GM13976 (cell line): ENCODE measurements around the gene ANKRD9.

ENCODE experiments used
- DNase-seq: peaks from one replicate; pipeline ENCODE4 v3.0.0; 2012; ENCODE audit warnings: low spot score
- in situ Hi-C: fragments of 300-500 bp; cut with MboI; formaldehyde crosslinking; loops from one replicate; pipeline ENCODE4 v1.12.0; 2022; ENCODE audit warnings: low sequenced_read_pairs, mixed read lengths, inconsistent platforms; ENCODE audit not compliant: unreplicated experiment
- TF ChIP-seq, protein P1 (sequence below): IDR thresholded peaks from 2 replicates; pipeline ENCODE4 v1.5.1; 2012; ENCODE audit warnings: borderline replicate concordance, mild to moderate bottlenecking; ENCODE audit not compliant: insufficient read depth; ENCODE audit errors: extremely low read depth, missing control alignments, control extremely low read depth

Gene ANKRD9

DNA sequence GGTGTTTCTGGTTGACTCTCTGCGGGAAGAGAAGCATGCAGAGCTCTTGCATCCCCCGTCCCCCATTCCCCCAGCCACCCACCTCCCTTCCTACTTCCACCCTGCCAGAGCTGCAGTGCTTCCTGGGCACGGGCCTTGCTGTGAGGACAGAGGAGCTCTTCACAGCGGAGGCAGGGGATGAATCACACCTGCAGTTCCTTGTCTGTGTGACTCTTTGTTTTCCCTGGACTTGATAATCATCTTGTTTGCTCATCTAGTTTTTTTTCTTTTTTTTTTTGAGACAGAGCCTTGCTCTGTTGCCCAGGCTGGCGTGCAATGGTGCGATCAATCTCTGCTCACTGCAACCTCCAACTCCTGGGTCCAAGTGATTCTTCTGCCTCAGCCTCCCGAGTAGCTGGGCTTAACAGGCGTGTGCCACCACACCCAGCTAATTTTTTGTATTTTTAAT lies 27.8 kb downstream of the ANKRD9 start:
- in situ Hi-C loops, result no loop called here
- TF ChIP-seq, protein P1, sequence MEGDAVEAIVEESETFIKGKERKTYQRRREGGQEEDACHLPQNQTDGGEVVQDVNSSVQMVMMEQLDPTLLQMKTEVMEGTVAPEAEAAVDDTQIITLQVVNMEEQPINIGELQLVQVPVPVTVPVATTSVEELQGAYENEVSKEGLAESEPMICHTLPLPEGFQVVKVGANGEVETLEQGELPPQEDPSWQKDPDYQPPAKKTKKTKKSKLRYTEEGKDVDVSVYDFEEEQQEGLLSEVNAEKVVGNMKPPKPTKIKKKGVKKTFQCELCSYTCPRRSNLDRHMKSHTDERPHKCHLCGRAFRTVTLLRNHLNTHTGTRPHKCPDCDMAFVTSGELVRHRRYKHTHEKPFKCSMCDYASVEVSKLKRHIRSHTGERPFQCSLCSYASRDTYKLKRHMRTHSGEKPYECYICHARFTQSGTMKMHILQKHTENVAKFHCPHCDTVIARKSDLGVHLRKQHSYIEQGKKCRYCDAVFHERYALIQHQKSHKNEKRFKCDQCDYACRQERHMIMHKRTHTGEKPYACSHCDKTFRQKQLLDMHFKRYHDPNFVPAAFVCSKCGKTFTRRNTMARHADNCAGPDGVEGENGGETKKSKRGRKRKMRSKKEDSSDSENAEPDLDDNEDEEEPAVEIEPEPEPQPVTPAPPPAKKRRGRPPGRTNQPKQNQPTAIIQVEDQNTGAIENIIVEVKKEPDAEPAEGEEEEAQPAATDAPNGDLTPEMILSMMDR, result no peak
- no peak for DNase-seq

DNA sequence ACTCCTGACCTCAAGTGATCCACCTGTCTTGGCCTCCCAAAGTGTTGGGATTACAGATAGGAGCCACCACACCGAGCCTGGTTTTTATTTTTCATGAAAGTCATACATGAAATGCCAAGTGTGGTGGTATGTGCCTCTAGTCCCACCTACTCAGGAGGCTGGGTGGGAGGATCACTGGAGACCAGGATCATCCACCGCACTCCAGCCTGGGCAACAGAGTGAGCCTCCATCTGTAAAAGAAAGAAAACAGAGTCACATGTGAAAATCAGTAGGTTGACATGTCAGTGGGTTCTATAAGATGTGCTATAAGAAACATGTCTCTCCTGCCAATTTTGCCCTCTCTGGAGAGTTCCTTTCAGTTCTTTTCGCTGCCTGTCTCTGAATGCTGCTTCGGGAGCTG lies 28.2 kb downstream of the ANKRD9 start:
- in situ Hi-C loops, result no loop called here
- no peak for DNase-seq
- TF ChIP-seq, protein P1, result no peak

DNA sequence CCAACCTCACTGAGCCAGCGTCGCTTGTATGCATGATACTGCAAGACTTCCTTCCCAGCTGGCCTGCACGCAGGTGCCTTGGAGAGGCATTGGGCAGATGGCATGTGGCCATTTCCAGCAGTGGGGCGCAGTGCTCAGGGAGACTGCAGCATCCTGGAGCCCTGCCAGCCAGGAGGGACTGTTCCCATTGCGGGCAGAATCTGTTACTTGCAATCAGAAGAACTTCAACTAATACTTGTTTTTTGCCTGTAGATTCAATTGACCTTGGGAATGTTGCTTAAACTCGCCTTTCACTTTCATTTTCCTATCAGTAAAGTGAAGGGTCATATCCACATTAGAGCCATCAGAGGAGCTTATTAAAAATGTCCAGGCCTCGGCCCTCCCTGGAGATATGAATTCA lies 29.8 kb downstream of the ANKRD9 start:
- in situ Hi-C loops, result no loop called here
- no peak for DNase-seq
- TF ChIP-seq, protein P1, result no peak

DNA sequence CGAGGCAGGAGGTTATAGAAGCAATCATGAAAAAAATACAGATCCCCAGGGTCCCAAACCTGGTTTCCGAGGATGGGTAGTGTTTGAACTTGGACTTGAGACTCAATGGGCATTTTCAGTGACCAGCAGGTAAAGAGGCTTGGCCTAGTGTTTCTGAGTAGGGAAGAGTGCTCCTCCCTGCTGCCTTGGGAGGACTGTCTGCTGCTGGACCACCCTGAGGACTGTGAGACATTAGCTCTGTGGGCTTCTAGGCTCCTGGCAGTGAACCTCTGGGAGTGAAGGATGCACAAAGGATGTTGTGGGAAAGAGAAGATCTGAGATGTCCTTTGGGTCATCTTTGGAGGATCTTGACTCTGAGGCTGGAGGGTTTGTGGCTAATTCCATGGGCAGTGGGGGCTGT lies 30.5 kb downstream of the ANKRD9 start:
- TF ChIP-seq, protein P1, result no peak
- DNase-seq, result no peak
- in situ Hi-C loops, result no loop called here

DNA sequence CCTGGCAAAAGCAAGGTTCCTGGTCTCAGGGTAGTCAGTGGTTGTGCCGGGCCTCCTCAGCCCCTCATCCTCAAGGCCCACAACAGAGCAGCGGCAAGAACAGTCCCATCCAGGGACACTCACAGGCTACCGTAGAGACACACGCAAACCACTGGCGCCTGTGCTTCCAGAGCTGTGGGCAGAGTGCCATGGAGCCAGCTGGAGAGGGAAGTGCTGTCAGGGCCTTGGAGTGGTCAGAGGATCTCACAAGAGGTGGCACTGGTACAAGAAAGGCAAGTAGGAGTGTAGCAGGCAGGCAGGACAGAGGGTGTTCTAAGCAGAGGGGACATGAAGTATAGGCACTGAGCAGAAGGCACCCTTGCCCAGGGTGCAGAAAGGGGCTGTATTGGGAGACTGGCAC lies 34.6 kb downstream of the ANKRD9 start:
- no peak for DNase-seq
- TF ChIP-seq, protein P1, result no peak
- in situ Hi-C loops, result no loop called here

DNA sequence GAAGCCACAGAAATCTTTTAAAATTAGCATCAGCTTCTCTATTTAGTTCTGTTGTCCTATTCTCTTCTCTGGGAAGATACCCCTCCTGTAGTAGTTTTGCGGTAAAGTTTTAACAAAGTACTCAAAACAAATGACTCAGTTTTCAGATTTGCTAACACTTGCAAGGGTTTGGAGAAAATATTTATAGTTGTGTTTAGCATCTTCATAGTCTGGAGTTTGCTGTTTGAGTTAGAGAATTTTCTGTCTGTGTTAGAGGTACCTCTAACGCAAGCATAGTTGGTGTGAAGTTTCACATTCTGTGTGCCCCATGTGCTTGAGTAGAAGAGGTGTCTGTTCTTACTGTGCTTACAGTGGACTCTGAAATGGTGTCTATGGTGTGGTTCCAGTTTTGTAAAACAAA lies 36.0 kb downstream of the ANKRD9 start:
- DNase-seq, result no peak
- in situ Hi-C loops, result no loop called here
- TF ChIP-seq, protein P1, result no peak

DNA sequence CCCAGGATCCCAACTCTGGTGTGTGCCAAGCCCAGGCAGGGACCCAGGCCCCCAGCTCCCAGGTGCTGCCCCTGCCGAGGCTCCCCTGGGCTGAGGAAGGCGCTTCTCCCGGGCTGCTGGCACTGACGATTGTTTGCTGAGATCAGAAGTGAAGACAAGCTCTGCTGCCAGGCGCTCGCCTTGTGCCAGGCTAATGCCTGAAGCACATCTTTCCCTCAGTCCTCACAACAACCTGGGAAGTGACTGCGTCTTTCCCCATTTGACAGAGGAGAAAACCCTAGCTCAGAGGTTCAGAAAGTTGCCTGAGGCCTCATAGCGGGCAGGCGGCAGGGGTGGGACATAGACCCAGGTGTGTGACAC lies 36.8 kb downstream of the ANKRD9 start:
- in situ Hi-C loops, result no loop called here
- DNase-seq, result no peak
- TF ChIP-seq, protein P1, result no peak
